Stimulated activated CD4-positive, alpha-beta T cell treated with anti-CD3 and anti-CD28 coated beads, Interleukin-12 subunit alpha, Interleukin-12 subunit beta, amount 100 ng/mL, for 48 hours (primary cell): ENCODE measurements around the gene SLBP.

Experiments used
- DNase-seq, 3 donors: peaks; one replicate each; pipeline ENCODE4 v3.0.0-alpha.2; 2020; ENCODE audit warnings: low read depth in 2 of 3, low spot score in 1 of 3

SLBP gene

DNA sequence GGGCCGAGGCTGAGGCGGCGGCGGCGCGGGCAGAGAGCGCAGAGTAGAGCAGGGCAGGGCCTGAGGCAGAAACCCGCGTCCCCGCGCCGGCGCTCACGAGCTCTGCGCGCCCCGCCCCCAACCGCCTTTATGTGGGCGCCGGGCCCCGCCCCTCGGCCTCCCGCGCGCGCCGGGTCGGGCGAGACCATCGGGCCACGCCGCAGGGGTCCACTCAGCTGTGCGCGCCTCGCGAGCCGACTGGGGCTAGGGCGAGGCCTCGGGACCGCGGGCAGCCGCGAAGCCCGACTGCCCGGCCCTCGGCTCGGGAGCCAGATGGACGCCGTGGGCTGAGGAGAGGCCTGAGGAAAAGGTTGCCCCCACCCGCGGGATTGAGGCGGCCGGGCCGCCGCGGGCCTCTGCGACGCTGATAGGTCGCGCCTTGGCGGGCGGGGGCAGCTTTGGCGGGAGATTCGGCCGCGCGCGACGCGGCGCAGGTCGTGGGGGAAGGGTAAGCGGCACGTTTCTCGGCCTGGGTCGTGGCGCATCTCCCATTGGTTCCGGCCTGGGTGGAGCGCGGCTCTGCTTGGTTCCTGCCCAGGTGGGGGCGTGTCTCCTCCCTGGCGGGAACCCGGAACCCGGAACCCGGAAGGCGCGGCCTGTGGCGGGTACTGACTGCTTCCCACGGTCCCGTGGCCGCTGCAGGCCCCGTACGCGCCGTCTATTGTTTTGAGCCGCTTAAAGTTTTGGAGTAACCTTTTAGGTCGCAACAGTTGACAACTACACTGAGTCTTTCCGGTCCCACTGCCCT, at the start of gene SLBP:
Gene SLBP, minus strand, starts transcription at position 104 of the 787 bp plus-strand sequence. CDS start 131 bp downstream, outside the sequence.
- peak; percentile 98 to 99 (median 99) for DNase-seq

DNA sequence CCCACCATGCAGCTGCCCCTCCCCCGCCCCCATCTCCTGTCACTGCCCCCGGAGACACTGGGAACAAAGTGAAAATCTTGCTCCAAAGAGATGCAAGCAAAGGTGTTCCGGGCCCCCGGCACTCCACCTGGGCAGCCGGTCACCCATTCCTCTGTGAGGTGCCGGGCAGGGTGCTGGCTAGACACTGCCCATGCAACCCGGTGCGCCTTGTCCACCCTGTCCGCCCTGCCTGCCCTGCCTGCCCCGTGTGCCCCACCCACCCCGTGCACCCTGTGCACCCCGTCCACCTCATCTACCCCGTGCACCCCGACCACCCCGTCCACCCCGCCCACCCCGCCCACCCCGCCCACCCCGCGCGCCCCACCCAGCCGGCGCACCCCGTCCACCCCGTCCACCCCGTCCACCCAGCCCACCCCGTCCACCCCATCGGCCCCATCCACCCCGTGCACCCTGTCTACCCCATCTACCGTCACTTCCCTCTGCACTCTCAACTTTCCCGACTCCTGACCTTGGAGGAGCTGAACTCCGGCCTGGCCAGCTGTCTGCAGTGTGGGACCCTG, 49.1 kb upstream of the SLBP start:
- DNase-seq: no peak

DNA sequence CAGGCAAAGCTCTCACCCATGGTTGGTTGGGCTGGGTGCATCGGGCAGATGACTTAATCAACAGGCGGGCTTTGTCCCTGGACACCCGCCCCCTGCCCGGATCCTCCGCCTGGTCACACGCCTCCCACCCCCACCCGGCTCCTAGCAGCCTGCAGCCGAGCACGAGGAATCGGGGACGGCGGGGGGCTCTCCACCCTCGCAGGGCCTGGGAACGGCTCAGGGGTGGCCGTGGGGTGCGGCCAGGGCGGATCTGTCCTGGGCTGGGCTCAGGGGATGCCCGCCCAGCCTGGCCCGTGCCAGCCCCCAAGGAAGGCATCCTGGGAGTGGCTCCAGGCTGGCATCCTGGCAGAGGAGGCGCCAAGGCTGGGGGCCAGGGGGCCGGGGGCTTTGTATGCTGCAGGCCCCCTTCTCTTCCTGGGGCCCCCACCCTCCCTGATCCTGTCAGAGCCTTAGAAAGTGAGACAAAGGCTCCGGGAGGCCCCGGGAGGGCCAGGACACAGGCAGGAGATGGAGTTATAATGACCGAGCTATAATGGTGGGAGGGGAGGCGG, 48.5 kb upstream of the SLBP start:
- no peak for DNase-seq

DNA sequence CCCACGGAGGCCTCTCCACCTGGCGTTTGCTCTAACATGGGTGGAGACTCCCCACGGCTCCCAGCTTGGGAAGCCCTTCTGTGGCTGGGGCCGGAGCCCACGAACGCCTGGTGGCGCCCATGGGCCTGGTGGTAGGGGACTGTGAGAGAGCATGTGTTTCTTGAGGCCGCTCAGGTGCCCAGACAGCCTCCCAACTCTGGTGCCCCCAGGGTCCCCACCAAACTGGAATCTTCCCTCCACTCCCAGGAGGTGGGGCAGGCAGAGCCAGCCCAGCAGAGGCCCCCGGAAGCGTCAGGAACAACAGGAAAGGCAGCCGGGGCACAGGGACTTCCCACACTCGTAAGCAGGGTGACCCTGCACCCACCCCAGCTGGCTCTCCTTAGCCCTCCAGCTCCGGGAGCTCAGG, 47.7 kb upstream of the SLBP start:
- no peak for DNase-seq

DNA sequence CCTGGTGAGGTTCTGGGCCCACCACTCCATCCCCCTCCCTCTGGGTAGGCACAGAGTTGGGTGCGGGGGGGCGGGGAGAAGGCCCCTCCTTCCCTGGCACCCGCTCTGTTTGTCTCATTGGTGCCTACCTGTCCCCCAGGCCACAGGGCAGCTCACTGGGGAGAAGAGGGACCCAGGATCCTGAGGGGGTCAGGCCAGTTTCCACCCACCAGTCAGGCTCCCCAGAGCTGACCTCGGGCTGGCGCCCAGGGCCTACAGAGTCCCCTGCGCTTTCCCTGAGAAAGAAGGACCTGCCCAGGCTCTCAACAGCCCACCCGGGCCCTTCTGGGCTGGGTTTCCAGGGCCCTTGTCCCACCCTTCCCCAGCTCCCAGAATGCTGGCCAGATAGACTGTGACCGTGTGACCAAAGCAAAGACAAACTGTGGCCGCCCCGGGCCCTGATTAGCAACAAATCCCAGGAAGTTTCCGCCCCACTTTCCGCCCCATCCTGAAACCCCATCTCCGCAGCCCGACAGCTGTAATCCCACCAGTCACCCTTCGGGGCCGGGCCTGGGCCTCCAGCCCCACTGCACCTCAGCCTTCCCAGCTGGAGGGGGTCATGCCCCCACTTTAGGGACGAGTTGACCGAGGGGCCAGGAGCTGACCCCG, 47.2 kb upstream of the SLBP start:
- no peak for DNase-seq

DNA sequence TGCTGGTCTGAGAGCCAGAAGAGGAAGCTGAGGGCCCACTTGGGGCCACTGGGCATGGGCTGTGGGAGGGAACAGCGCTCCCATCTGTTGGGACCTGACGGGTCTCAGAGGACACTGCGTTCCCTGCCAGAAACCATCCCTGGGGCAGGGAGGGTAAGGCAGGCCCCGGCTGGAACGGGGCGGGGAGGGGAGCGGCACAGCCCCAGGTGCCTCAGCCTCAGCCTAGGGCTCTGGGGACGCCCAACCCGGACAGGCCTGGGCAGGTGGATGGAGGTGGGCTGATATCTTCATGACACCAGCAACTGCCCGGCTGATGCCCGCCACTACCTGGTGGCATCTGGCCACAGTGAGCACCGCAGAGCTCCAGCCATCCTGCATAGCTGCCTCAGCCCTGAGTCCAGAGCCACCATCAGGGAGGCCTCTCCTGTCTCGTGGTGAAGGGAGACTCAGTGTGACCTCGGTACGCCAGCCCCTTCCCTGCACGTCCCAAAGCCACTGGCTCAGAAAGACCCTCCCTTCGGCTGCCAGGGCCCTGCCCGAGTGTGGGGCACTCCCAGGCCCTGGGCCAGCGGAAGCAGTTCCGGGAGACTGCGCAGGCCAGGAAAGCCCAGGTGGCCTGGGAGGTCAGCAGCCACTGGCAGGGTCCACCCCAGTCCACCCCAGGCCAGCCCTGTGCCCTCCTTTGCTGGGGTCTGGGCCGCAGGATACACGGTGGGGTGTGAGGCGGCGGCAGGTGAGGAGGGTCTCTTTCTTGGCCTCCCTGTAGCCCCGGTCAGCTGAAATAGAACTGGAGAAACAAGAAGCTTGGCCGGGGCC, 46.4 kb upstream of the SLBP start:
- DNase-seq: no peak

DNA sequence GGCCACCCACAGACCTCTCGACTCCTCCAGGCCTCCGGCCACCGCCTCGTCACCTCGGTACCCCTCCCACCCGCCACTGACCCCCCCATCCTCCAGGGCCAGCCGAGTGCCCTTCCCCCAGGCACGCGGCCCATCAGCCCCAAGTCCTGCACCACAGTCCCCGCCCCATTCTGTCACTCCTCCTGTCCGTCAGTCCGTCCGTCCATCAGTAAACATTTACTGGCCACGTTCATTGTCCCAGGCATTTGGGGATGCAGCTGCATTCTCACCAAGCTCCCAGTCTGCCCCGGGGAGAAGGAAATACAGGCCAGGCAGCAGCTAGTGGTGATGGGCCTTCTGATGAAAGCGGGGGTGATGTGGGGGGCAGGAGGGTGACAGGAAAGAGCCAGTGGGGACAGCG, 45.7 kb upstream of the SLBP start:
- no peak for DNase-seq

DNA sequence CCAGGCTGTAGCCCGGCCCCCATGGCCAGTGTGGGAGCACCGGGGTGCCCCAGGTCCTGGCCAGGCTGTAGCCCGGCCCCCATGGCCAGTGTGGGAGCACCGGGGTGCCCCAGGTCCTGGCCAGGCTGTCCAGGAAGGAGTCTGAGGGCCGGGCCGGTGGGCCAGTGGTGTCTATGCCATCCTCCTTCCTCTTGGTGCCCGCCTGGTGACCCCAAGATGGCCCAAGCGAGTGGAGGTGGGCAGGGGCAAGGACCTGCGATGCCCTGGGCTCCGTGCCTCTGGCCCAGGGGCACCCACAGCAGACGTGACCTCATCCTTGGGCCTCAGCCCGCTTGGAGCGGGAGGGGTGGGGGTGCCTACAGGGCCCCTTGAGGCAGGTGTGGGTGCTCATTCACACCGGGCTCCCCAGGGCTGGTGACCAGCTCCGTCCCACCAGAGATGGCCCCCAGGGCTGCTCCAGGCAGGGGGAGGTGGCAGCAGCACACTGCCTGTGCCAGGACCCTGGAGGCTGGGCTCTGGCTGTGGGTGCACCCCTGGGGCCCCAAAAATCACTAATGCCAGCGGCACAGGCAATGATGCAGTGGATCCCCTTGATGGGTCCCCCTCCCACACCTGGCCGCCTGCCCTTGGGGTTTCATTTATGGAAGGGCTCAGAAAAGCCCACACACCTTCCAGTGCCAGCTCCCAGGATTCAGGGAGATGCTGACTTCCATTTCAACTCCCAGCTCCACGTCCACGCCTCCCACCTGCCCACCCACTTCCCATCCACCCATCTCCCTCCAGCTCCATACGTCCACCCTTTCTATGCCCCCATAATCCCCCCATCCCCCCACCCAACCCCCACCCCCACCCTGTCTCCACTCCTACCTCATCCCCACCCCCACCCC, 45.0 kb upstream of the SLBP start:
- no peak for DNase-seq

DNA sequence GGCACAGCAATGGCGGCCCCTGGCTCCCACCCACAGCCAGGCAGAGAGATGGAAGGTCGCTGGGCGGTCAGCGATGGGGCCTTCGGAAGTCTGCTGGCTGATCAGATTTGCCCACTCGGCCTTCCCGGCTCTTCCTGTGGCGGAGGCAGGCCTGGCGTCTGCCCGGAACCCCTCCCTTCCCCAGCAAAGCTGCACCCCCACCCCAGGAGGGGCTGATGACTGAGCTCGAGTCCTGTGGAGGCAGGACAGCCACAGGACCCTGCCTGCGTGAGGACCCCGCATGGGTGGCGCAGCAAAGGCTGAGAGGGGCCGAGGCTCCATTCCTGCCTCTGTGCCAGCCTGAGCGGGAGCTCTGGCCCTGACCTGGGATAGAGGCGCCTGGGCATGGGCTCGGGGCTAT, 44.0 kb upstream of the SLBP start:
- no peak for DNase-seq

DNA sequence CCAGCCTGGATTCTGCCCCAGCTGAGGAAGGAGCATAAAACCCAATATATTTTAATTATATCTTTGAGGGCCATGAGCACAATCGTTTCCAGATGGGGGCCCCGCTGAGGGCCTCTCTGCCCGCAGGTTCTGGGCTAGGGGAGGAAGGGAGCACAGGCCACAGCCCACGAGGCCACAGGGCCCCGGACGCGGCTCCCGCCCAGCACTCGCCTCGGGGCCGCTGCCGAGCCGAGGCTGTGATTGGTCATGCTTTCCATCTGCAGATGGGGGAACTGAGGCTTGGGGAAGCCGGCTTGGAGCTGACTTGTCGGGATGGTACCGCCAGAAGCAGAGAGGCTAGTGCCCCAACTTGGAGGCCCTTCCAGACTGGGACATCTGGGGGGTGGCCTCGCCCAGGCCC, 43.2 kb upstream of the SLBP start:
- no peak for DNase-seq

DNA sequence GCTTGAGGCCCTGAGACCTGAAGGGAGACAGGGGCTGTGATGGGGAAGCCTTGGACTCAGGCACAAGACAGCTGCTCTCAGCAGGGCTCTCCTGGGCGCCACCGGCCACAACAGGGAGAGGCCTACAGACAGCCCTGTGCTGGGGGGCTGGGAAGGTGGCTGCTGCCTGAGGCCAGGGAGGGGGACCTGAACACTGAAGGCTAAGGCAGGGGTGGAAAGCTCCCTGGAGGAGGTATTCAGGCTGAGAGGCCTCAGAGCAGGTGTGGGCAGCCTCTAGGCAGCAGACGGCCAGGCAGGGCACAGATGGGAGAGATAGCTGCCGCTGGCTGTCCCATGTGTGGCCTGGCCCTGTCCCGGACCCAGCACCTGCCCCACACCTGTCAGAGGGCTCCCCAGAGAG, 42.2 kb upstream of the SLBP start:
- DNase-seq: no peak

DNA sequence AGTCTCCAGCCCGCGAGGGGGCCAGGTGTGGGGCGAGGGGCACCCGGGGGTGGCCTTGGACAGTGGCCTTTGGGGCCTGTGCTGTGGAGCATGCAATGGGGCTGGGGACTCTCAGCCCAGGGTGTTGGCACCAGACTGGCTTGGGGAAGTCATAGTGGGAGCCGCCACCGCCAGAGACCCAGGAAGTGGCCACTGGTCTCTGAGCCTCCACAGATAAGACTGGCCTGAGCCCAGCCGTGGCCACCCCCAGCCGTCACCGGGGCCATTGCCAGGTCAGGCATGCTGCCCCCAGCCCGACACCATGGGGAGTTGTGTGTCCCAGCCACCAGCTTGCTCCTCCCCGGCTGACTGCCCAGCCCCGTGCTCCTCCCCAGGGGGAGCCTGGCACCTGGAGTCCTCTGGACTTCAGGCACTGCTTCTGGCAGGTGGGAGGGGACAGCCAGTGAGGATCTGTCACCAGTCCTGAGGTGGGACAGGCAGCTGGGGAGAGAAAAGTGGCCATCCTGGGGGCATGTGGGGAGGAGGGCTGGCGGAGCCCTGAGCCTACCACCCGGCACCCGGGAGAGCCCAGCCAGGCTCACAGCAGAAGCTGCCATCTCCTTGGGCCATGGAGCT, 41.7 kb upstream of the SLBP start:
- DNase-seq: no peak

DNA sequence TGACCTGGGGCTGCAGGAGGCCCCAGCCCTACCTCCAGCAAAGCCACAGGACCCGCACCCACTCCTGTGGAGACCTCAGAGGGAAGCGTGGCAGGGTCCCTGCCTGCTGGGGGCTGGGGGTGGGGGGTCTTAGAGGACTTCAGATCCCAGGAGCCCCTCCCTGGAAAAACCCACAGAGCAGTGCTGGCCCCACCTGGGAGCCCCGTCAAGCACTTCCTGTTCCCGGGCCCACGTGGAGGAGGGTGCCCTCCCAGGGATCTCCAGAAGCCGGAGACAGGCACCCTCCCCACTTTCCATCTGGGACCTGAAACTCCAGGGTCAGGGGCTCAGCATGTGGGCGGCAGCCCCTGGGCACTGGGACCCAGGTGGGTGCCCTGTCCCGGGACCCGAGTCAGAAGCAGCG, 41.2 kb upstream of the SLBP start:
- DNase-seq: no peak

DNA sequence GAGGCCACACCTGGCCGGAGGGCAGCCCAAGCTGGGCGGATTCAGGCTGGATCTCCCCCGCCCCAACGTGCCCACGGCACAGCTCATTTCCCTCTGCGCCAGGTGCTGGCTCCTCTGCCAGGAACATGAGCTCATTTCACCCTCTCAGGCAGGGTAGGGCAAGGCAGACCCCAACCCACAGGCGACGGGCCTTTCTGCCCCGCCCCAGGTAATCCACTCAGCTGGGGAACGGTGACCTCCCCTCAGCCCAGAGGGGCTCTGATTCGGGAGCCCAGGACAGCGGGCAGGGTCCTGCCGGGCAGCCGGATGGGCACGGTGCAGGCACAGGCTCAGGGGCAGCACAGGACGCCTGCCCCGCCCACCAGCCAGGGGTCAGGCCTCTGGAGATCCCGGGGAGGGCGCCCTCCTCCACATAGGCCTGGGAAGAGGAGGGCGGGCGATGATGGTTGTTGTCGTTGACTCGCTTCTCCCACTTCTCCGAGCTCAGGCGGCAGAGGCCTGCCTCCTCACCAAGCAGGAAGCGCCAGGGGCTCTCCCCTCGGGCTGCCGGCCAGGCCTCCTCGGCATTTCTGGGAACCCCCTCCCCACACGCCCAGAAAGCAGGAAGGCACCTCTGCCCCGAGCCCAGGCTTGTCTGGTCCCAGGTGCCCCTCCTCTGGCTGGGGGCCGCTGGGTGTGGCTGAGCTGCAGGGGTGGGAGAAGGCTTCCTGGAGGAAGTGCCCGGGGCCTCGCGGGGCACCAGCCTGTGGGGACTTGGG, 40.3 kb upstream of the SLBP start:
- DNase-seq: peak; percentile 20 to 33 (median 20)

DNA sequence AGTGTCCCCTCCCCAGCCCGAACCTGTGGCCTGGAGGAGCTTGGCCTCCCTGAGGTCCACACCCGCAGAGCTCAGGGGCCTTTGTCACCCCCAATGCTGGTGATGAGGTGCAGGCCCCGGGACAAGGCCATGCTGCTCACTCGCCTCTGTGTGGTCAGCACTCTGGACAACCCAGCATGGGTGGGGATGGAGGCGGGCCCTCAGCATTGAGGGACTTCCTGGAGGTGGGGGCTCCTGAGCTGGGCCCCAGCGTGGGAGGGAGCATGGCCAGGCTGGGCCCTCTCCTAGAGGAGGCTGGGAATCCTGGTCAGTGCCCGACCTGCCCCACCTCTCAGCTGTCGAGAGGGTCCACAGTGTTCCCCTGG, 39.8 kb upstream of the SLBP start:
- DNase-seq: no peak

DNA sequence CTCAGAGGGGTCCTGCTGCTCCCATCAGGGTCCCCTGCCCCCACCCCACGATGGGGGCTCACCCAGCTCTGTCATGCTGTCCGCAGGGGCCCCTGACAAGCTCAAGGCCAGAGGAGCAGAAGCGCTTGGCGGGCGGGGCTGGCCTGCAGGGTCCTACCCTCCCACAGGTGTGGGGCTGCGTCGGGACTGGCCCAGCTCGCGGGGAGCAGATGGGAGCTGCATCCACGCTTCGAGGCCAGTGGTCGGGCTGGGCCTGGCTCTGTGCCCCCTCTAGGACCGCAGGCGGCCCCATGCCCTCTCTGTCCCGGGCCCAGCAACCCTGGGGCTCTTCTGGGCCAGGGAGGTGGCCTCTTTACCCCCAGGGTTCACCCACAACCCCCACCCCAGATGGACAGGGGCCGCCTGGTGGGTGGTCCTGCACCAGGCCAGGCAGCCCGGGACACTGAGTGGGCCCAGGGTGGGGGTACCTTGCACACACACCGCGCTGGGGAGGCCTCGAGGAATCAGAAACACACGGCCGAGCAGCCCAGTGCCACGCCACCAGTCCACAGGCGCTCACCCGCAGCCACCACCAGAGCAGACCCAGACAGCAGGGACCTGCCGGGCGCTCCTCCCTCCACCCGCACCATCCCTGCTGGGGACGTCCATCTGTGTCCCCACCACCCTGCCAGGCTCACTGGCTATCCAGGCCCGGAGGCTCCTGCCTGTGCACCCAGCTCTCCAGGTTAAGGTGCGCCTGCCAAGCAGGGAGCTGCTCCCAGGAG, 39.2 kb upstream of the SLBP start:
- DNase-seq: no peak

DNA sequence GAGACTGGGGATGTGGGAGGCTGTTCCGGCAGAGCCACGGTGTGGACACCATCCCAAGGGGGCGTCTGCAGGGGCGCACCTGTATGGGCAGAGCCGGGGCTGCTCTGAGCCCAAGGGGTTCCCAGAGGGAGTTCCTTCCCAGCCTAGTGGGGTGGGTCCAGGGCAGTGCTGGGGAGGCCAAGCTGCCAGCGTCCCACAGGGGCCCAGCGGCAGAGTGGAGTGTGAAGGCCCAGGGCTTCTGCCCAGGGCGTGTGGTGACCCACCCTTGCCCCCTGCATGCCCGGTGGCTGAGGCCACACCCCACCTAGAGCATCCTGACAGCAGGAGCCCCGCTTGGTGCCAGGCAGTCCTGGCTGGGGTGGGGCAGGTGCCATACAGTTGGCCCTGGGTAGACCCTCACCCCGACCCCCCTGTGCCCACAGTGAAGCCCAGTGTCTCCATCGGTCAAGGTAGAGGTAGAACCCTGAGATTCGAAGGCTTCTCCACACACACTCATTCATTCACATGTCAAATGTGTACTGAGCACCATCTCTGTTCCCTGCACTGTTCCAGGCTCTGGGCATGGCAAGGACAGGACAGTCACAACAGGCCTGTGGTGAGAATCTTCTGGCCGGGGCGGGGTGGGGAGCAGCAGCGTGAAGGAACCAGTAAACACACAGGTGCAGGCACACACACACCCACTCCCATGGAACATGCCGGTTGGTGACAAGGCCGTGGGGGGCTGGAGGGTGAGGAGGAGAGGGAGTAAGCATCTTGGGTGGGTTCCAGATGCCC, 38.4 kb upstream of the SLBP start:
- no peak for DNase-seq

DNA sequence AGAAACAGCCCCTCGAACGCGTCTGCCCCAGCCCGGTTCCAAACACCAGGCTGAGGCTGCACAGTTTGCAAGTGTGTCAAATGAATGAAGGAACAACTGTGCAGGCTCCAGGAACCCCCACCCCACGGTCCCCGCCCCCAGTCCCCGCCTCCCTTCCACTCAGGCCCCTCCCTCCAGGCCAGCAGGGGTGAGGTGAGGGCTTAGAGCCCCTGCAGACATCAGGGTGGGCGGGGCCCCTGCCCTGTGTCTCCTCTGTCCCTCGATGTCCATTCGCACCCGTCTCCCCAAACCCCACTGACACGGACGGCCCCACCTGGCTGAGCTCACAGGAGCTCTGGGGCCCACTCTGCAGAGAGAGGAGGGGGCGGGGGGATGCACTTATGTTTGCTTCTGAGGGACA, 37.7 kb upstream of the SLBP start:
- no peak for DNase-seq
